LHCN-M2 (cell line): Measurements from ENCODE around the gene PPP1R13B. TPM values are rescaled to one million over a fixed set of nuclear protein-coding genes. Genes with fewer than 3 reads are reported as not detected.
"Not testable (repeated sequence)": the region's sequence is repeated elsewhere in the genome, so short reads cannot be mapped to it uniquely, and the experiment has no call there.

ENCODE experiments used
- DNase-seq: peaks from one replicate; pipeline ENCODE4 v3.0.0-alpha.2; 2012; ENCODE audit warnings: low read depth
- total RNA-seq: library from RNA; depleted of rRNA; stranded (reverse); fragments of >200 nt; gene quantifications from 2 replicates; pipeline ENCODE4 v1.2.3, GENCODE V29; 2014

PPP1R13B gene
- total RNA-seq, 1 experiment from 2014 or later: 1.4 TPM

GRCh38 chr14:103834956-103835355 is 12.4 kb downstream of the PPP1R13B start:
- no peak for DNase-seq

GRCh38 chr14:103833711-103834110 is 13.7 kb downstream of the PPP1R13B start:
- no peak for DNase-seq

- no peak for DNase-seq
These were observed 15.3 kb downstream of the PPP1R13B start for GRCh38 chr14:103832046-103832445.

GRCh38 chr14:103830511-103831270 is 16.7 kb downstream of the PPP1R13B start:
- no peak for DNase-seq

GRCh38 chr14:103828315-103828967 is 18.9 kb downstream of the PPP1R13B start:
- no peak for DNase-seq

- no peak for DNase-seq
These were observed 22.3 kb downstream of the PPP1R13B start for GRCh38 chr14:103825101-103825500.

GRCh38 chr14:103820908-103821307 is 26.5 kb downstream of the PPP1R13B start:
- DNase-seq: no peak

GRCh38 chr14:103820382-103820781 is 27.0 kb downstream of the PPP1R13B start:
- no peak for DNase-seq

GRCh38 chr14:103819503-103820307 is 27.7 kb downstream of the PPP1R13B start:
- no peak for DNase-seq

GRCh38 chr14:103818870-103819269 is 28.5 kb downstream of the PPP1R13B start:
- no peak for DNase-seq

GRCh38 chr14:103818422-103818821 is 29.0 kb downstream of the PPP1R13B start:
- no peak for DNase-seq

GRCh38 chr14:103817595-103817994 is 29.8 kb downstream of the PPP1R13B start:
- DNase-seq: no peak

GRCh38 chr14:103816991-103817390 is 30.4 kb downstream of the PPP1R13B start:
- DNase-seq: no peak

GRCh38 chr14:103815253-103815652 is 32.1 kb downstream of the PPP1R13B start:
- no peak for DNase-seq

- no peak for DNase-seq
These were observed 36.2 kb downstream of the PPP1R13B start for GRCh38 chr14:103811189-103811588.

- peak; percentile 57 for DNase-seq
These were observed 38.9 kb downstream of the PPP1R13B start for GRCh38 chr14:103808403-103809001.

GRCh38 chr14:103806805-103807204 is 40.6 kb downstream of the PPP1R13B start:
- no peak for DNase-seq

GRCh38 chr14:103805708-103806107 is 41.7 kb downstream of the PPP1R13B start:
- no peak for DNase-seq

- DNase-seq: peak; percentile 32
These were observed 43.7 kb downstream of the PPP1R13B start for GRCh38 chr14:103803661-103804060.

GRCh38 chr14:103802356-103802755 is 45.0 kb downstream of the PPP1R13B start:
- DNase-seq: no peak

GRCh38 chr14:103801459-103801858 is 45.9 kb downstream of the PPP1R13B start:
- peak; percentile 42 for DNase-seq

GRCh38 chr14:103793192-103793591 is 54.2 kb downstream of the PPP1R13B start:
- not testable (repeated sequence) for DNase-seq
